Prostate gland (tissue), 2 donors: ENCODE measurements around the gene RPS6KC1.

Source experiments
- CTCF ChIP-seq, 4 experiments: fragments of 200-600 bp in 2 of 4; fragments of 450-650 bp in 2 of 4; sonication (generic) in 2 of 4; IDR thresholded peaks; 1 replicate in 3 of 4; 2 replicates in 1 of 4; pipeline ENCODE4 v1.5.1; 2016 to 2019; ENCODE audit warnings: antibody characterized with exemption in 4 of 4, mild to moderate bottlenecking in 2 of 4, moderate library complexity in 2 of 4
- POLR2AphosphoS5 ChIP-seq: sonication (generic); formaldehyde crosslinking; IDR thresholded peaks from one replicate; pipeline ENCODE4 v1.6.1; 2017; ENCODE audit warnings: antibody characterized with exemption

- TF ChIP-seq CTCF (IDR thresholded peaks at IDR 0.05) (no peak), POLR2AphosphoS5 (no peak)
These were observed 56.6 kb downstream of the RPS6KC1 start for GRCh38 chr1:213107613-213108012.
